ENCODE data around the gene KREMEN1. TPM values are rescaled to one million over a fixed set of nuclear protein-coding genes. Genes with fewer than 3 reads are reported as not detected.

The KREMEN1 gene
- polyA plus RNA-seq, 4 donors: 1.1 to 24.6 (median 7.0) TPM

DNA sequence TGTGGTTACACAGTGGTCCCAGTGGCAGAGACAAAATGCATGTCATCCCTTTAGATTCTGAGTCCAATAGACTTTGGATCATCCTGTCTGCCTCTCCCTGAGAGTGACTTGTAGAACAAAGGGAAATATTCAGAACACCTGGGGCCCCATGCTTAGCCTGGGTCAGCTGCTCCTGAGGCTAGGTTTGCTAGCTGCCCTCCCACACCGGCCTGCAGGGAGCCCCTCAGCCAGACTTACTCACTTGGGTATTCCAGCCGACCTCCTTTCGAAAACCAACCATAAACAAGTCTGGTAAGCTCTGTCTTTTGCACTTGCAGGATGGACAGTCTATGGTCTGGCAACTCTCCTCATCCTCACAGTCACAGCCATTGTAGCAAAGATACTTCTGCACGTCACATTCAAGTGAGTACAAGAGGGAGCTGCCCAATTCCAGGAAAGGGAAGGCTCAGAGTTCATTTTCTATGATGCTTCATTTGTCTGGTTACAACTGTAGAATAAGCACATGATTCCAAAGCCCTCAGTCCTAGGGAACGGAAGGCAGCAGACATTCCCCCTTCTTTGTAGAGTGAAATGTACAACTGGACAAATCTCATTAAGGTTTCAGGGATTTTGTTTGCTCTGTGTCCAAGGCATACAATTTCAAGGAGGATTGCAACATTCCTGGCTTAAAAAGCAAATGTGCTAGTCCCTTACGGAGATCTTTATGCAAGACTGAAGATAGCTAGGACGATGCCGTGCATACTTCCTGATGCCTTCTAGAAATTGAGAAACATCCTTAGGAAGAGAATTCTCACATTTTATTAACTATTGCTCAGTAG is 67.3 kb downstream of the KREMEN1 start:
- no peaks in the 10 kb centered on the region for H3K4me1 ChIP-seq (ENCODE audit: control insufficient read depth in 3 of 3, insufficient read depth in 2 of 3, low read depth in 1 of 3, low read length in 2 of 3)
- peaks cover 0 to 86% (median 0%) of the 10 kb centered on the region in 3 donors for H3K36me3 ChIP-seq (ENCODE audit: control insufficient read depth in 3 of 3, insufficient read depth in 2 of 3, low read depth in 1 of 3, low read length in 3 of 3)
- H3K4me3 ChIP-seq (ENCODE audit: low read depth in 1 of 3, low read length in 3 of 3): no peak overlapping the region
- DNase-seq (no peak), FAIRE-seq (no peak)
- H3K9me3 ChIP-seq (ENCODE audit: control insufficient read depth in 2 of 2, insufficient read depth in 1 of 2, low read depth in 1 of 2, low read length in 1 of 2): no peaks in the 10 kb centered on the region
- no peaks in the 10 kb centered on the region for H3K27me3 ChIP-seq (ENCODE audit: control insufficient read depth in 3 of 3, insufficient read depth in 3 of 3, low read length in 3 of 3)
- peak overlapping the region in 1 of 3 donors; percentile 42 for H3K27ac ChIP-seq (ENCODE audit: low read depth in 1 of 3, low read length in 2 of 3)
- 71 to 90% (median 80%) methylated on average over 8 of the region's 8 CpGs for WGBS, 3 donors

DNA sequence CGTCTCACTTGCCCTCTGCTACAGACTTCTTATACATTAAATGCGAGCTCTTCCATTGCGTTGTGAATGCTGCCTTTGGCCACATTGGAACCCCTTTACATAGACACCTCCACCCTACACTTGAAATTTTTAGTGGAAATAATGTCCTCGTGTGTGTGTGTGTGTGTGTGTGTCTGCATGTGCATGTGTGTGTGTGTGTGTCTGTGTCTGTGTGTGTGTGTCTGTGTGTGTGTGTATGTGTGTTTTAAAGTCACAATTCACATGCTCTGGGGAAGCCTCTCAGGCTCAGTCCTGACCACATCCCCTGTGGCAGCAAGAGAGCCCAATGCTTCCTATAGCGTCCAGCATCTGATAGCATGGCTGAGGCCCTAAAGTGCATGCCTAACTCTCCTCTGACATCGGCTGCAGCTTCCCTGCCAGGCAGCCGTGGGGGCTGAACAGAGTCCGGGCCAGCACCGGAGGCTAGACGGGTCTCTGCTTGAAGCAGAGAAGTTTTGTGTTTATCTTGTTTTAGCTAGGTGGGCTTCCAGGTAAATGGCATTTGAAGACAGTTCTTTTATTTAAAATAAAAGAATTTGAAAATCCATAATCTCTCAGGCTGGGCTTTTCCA is 68.3 kb downstream of the KREMEN1 start:
- H3K4me1 ChIP-seq (ENCODE audit: control insufficient read depth in 3 of 3, insufficient read depth in 2 of 3, low read depth in 1 of 3, low read length in 2 of 3): no peaks in the 10 kb centered on the region
- no peaks in the 10 kb centered on the region for H3K27me3 ChIP-seq (ENCODE audit: control insufficient read depth in 3 of 3, insufficient read depth in 3 of 3, low read length in 3 of 3)
- H3K4me3 ChIP-seq (ENCODE audit: low read depth in 1 of 3, low read length in 3 of 3): no peak overlapping the region
- DNase-seq (no peak), FAIRE-seq (no peak)
- H3K27ac ChIP-seq (ENCODE audit: low read depth in 1 of 3, low read length in 2 of 3): no peak overlapping the region
- no peaks in the 10 kb centered on the region for H3K9me3 ChIP-seq (ENCODE audit: control insufficient read depth in 2 of 2, insufficient read depth in 1 of 2, low read depth in 1 of 2, low read length in 1 of 2)
- 80 to 92% (median 84%) methylated on average over 10 of the region's 10 CpGs for WGBS, 3 donors
- peaks cover 0 to 87% (median 0%) of the 10 kb centered on the region in 3 donors for H3K36me3 ChIP-seq (ENCODE audit: control insufficient read depth in 3 of 3, insufficient read depth in 2 of 3, low read depth in 1 of 3, low read length in 3 of 3)

DNA sequence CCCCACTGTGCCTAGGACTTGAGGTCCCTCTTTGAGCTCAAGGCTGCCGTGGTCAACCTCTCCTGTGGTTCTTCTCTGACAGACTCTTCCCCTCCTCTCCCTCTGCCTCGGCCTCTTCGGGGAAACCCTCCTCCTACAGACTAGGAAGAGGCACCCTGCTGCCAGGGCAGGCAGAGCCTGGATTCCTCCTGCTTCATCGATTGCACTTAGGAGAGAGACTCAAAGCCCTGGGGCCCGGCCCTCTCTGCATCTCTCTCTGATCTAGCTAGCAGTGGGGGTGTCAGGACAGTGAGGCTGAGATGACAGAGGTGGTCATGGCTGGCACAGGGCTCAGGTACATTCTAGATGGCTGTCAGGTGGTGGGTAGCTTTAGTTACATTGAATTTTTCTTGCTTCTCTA is 69.3 kb downstream of the KREMEN1 start:
- Histone ChIP-seq H3K9me3 (ENCODE audit: control insufficient read depth in 2 of 2, insufficient read depth in 1 of 2, low read depth in 1 of 2, low read length in 1 of 2) (no peaks in the 10 kb centered on the region), H3K4me3 (ENCODE audit: low read depth in 1 of 3, low read length in 3 of 3) (no peak overlapping the region), H3K27ac (ENCODE audit: low read depth in 1 of 3, low read length in 2 of 3) (no peak overlapping the region), H3K4me1 (ENCODE audit: control insufficient read depth in 3 of 3, insufficient read depth in 2 of 3, low read depth in 1 of 3, low read length in 2 of 3) (no peaks in the 10 kb centered on the region), H3K27me3 (ENCODE audit: control insufficient read depth in 3 of 3, insufficient read depth in 3 of 3, low read length in 3 of 3) (no peaks in the 10 kb centered on the region), H3K36me3 (ENCODE audit: control insufficient read depth in 3 of 3, insufficient read depth in 2 of 3, low read depth in 1 of 3, low read length in 3 of 3) (peaks cover 0 to 85% (median 0%) of the 10 kb centered on the region in 3 donors)
- no peak for DNase-seq
- FAIRE-seq: no peak
- WGBS, 3 donors: 79 to 89% (median 83%) methylated on average over 5 of the region's 5 CpGs

- Histone ChIP-seq H3K9me3 (ENCODE audit: control insufficient read depth in 2 of 2, insufficient read depth in 1 of 2, low read depth in 1 of 2, low read length in 1 of 2) (no peaks in the 10 kb centered on the region), H3K27ac (ENCODE audit: low read depth in 1 of 3, low read length in 2 of 3) (no peak overlapping the region), H3K4me3 (ENCODE audit: low read depth in 1 of 3, low read length in 3 of 3) (no peak overlapping the region), H3K36me3 (ENCODE audit: control insufficient read depth in 3 of 3, insufficient read depth in 2 of 3, low read depth in 1 of 3, low read length in 3 of 3) (peaks cover 0 to 84% (median 0%) of the 10 kb centered on the region in 3 donors), H3K27me3 (ENCODE audit: control insufficient read depth in 3 of 3, insufficient read depth in 3 of 3, low read length in 3 of 3) (no peaks in the 10 kb centered on the region), H3K4me1 (ENCODE audit: control insufficient read depth in 3 of 3, insufficient read depth in 2 of 3, low read depth in 1 of 3, low read length in 2 of 3) (no peaks in the 10 kb centered on the region)
- 74 to 87% (median 78%) methylated on average over 16 of the region's 16 CpGs for WGBS, 3 donors
- DNase-seq (no peak), FAIRE-seq (no peak)
These were observed 71.3 kb downstream of the KREMEN1 start for GRCh38 chr22:29143941-29144785.

- 85 to 90% (median 89%) methylated on average over 14 of the region's 14 CpGs for WGBS, 3 donors
- H3K36me3 ChIP-seq (ENCODE audit: control insufficient read depth in 3 of 3, insufficient read depth in 2 of 3, low read depth in 1 of 3, low read length in 3 of 3): peaks cover 0 to 78% (median 0%) of the 10 kb centered on the region in 3 donors
These were observed 71.9 kb downstream of the KREMEN1 start for GRCh38 chr22:29144786-29145160.

GRCh38 chr22:29145321-29146072 is 72.7 kb downstream of the KREMEN1 start:
- H3K9me3 ChIP-seq (ENCODE audit: control insufficient read depth in 2 of 2, insufficient read depth in 1 of 2, low read depth in 1 of 2, low read length in 1 of 2): no peaks in the 10 kb centered on the region
- H3K36me3 ChIP-seq (ENCODE audit: control insufficient read depth in 3 of 3, insufficient read depth in 2 of 3, low read depth in 1 of 3, low read length in 3 of 3): peaks cover 0 to 81% (median 0%) of the 10 kb centered on the region in 3 donors
- no peaks in the 10 kb centered on the region for H3K4me1 ChIP-seq (ENCODE audit: control insufficient read depth in 3 of 3, insufficient read depth in 2 of 3, low read depth in 1 of 3, low read length in 2 of 3)
- H3K27ac ChIP-seq (ENCODE audit: low read depth in 1 of 3, low read length in 2 of 3): no peak overlapping the region
- no peak overlapping the region for H3K4me3 ChIP-seq (ENCODE audit: low read depth in 1 of 3, low read length in 3 of 3)
- DNase-seq (no peak), FAIRE-seq (no peak)
- WGBS, 3 donors: 64 to 74% (median 74%) methylated on average over 27 of the region's 27 CpGs
- H3K27me3 ChIP-seq (ENCODE audit: control insufficient read depth in 3 of 3, insufficient read depth in 3 of 3, low read length in 3 of 3): no peaks in the 10 kb centered on the region

More at GRCh38 chr22:29144786-29145160, 71.9 kb downstream of the KREMEN1 start:
- H3K27ac ChIP-seq (ENCODE audit: low read depth in 1 of 3, low read length in 2 of 3): no peak overlapping the region
- H3K9me3 ChIP-seq (ENCODE audit: control insufficient read depth in 2 of 2, insufficient read depth in 1 of 2, low read depth in 1 of 2, low read length in 1 of 2): no peaks in the 10 kb centered on the region
- H3K27me3 ChIP-seq (ENCODE audit: control insufficient read depth in 3 of 3, insufficient read depth in 3 of 3, low read length in 3 of 3): no peaks in the 10 kb centered on the region
- FAIRE-seq (no peak), DNase-seq (no peak)
- H3K4me1 ChIP-seq (ENCODE audit: control insufficient read depth in 3 of 3, insufficient read depth in 2 of 3, low read depth in 1 of 3, low read length in 2 of 3): no peaks in the 10 kb centered on the region
- H3K4me3 ChIP-seq (ENCODE audit: low read depth in 1 of 3, low read length in 3 of 3): no peak overlapping the region

DNA sequence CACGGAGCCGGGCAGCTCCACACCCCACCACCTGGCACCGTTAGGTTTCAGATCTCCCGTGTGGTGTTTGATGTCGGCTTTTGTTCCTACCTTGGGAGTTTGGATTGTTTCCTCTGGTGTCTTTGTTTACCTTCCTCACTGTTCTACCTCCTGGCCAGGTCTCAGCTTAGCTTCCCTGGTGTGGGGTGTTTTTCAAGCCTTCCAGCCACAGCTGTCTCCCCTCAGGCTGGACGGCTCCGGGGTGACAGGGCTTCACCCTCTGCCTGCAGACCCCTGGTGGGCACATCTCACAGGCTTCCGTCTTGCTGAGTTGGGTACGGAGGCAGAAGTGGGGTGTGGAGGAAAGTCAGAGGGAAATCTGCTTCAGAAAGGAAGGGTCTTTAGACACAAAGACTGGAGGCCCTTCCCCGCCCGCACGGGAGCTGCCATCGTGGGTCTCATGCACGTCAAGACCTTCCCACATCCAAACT is 73.3 kb downstream of the KREMEN1 start:
- no peak overlapping the region for H3K4me3 ChIP-seq (ENCODE audit: low read depth in 1 of 3, low read length in 3 of 3)
- no peaks in the 10 kb centered on the region for H3K9me3 ChIP-seq (ENCODE audit: control insufficient read depth in 2 of 2, insufficient read depth in 1 of 2, low read depth in 1 of 2, low read length in 1 of 2)
- no peaks in the 10 kb centered on the region for H3K27me3 ChIP-seq (ENCODE audit: control insufficient read depth in 3 of 3, insufficient read depth in 3 of 3, low read length in 3 of 3)
- no peaks in the 10 kb centered on the region for H3K4me1 ChIP-seq (ENCODE audit: control insufficient read depth in 3 of 3, insufficient read depth in 2 of 3, low read depth in 1 of 3, low read length in 2 of 3)
- FAIRE-seq: no peak
- peaks cover 0 to 84% (median 0%) of the 10 kb centered on the region in 3 donors for H3K36me3 ChIP-seq (ENCODE audit: control insufficient read depth in 3 of 3, insufficient read depth in 2 of 3, low read depth in 1 of 3, low read length in 3 of 3)
- DNase-seq: no peak
- WGBS, 3 donors: 77 to 85% (median 83%) methylated on average over 14 of the region's 14 CpGs
- no peak overlapping the region for H3K27ac ChIP-seq (ENCODE audit: low read depth in 1 of 3, low read length in 2 of 3)

Data from small intestine (tissue), 7 donors.